GM21390 (cell line): ENCODE measurements around the gene ZNF710.

Experiments
- ATAC-seq: cut with Tn5 transposase; IDR thresholded peaks from one replicate; pipeline ENCODE4 v1.9.1; 2021; ENCODE audit not compliant: unreplicated experiment

Gene ZNF710

GRCh38 chr15:90037961-90038631, 37.0 kb downstream of the ZNF710 start:
- ATAC-seq, result peak; percentile 69

- no peak for ATAC-seq
These were observed 37.5 kb downstream of the ZNF710 start for GRCh38 chr15:90038632-90039095.

- ATAC-seq, result no peak
These were observed 38.9 kb downstream of the ZNF710 start for GRCh38 chr15:90039996-90040395.

GRCh38 chr15:90040618-90041017, 39.5 kb downstream of the ZNF710 start:
- no peak for ATAC-seq

GRCh38 chr15:90042356-90042755, 41.2 kb downstream of the ZNF710 start:
- no peak for ATAC-seq

- no peak for ATAC-seq
These were observed 41.8 kb downstream of the ZNF710 start for GRCh38 chr15:90042766-90043529.

- no peak for ATAC-seq
These were observed 42.4 kb downstream of the ZNF710 start for GRCh38 chr15:90043530-90044010.

- no peak for ATAC-seq
These were observed 43.1 kb downstream of the ZNF710 start for GRCh38 chr15:90044191-90044590.

- no peak for ATAC-seq
These were observed 43.8 kb downstream of the ZNF710 start for GRCh38 chr15:90044916-90045371.

- ATAC-seq, result no peak
These were observed 45.2 kb downstream of the ZNF710 start for GRCh38 chr15:90046289-90046688.

GRCh38 chr15:90046911-90047392, 45.8 kb downstream of the ZNF710 start:
- ATAC-seq, result peak; percentile 64

GRCh38 chr15:90047956-90048575, 46.9 kb downstream of the ZNF710 start:
- no peak for ATAC-seq

GRCh38 chr15:90049030-90049429, 47.9 kb downstream of the ZNF710 start:
- no peak for ATAC-seq

GRCh38 chr15:90049666-90050604, 48.8 kb downstream of the ZNF710 start:
- ATAC-seq, result no peak

- no peak for ATAC-seq
These were observed 50.8 kb downstream of the ZNF710 start for GRCh38 chr15:90051874-90052273.

GRCh38 chr15:90053685-90054466, 52.8 kb downstream of the ZNF710 start:
- no peak for ATAC-seq

- no peak for ATAC-seq
These were observed 53.5 kb downstream of the ZNF710 start for GRCh38 chr15:90054618-90055097.

- ATAC-seq, result no peak
These were observed 54.1 kb downstream of the ZNF710 start for GRCh38 chr15:90055182-90055581.

- ATAC-seq, result no peak
These were observed 55.4 kb downstream of the ZNF710 start for GRCh38 chr15:90056529-90056928.
